Osteoblast (primary cell): ENCODE results near the gene LY6G6D. TPM values are rescaled to one million over a fixed set of nuclear protein-coding genes. Genes with fewer than 3 reads are reported as not detected.

Experiments used
- DNase-seq: peaks from one replicate; pipeline ENCODE4 v3.0.0; 2011; ENCODE audit warnings: low spot score, mixed read lengths; ENCODE audit not compliant: insufficient read length; ENCODE audit errors: missing footprints
- H2AFZ ChIP-seq: 2 replicates; pipeline ENCODE4 v1.6.0; 2011; ENCODE audit warnings: mild to moderate bottlenecking, low read length
- H3K27ac ChIP-seq: 2 replicates; pipeline ENCODE4 v1.5.1; 2011; ENCODE audit warnings: mild to moderate bottlenecking, low read depth, low read length, moderate library complexity
- H3K27me3 ChIP-seq: 2 replicates; pipeline ENCODE4 v1.6.0; 2012; ENCODE audit warnings: mild to moderate bottlenecking, control low read depth, inconsistent platforms, low read length, moderate library complexity; ENCODE audit not compliant: insufficient read depth
- H3K36me3 ChIP-seq: 2 replicates; pipeline ENCODE4 v1.5.1; 2011; ENCODE audit warnings: mild to moderate bottlenecking, low read length, control low read depth, moderate library complexity; ENCODE audit not compliant: insufficient read depth
- H3K4me1 ChIP-seq: 2 replicates; pipeline ENCODE4 v1.5.1; 2011; ENCODE audit warnings: mild to moderate bottlenecking, low read length, control low read depth, moderate library complexity; ENCODE audit not compliant: insufficient read depth
- H3K4me2 ChIP-seq: 2 replicates; pipeline ENCODE4 v1.6.0; 2011; ENCODE audit warnings: mild to moderate bottlenecking, low read length; ENCODE audit not compliant: insufficient read depth
- H3K4me3 ChIP-seq: fragments of 200-600 bp; sonication (generic); 3 replicates; pipeline ENCODE4 v1.5.1; 2012; ENCODE audit warnings: mild to moderate bottlenecking, low read length, inconsistent platforms; ENCODE audit not compliant: insufficient read depth
- H3K79me2 ChIP-seq: 2 replicates; pipeline ENCODE4 v1.6.0; 2012; ENCODE audit warnings: mild to moderate bottlenecking, low read length, control low read depth, inconsistent platforms; ENCODE audit not compliant: insufficient read depth
- H3K9me3 ChIP-seq: 2 replicates; pipeline ENCODE4 v1.5.1; 2011; ENCODE audit warnings: low read depth, low read length, control low read depth
- H4K20me1 ChIP-seq: 2 replicates; pipeline ENCODE4 v1.6.0; 2012; ENCODE audit warnings: mild to moderate bottlenecking, low read length, control low read depth; ENCODE audit not compliant: insufficient read depth
- CTCF ChIP-seq: IDR thresholded peaks from 2 replicates; pipeline ENCODE4 v1.5.1; 2011; ENCODE audit warnings: mild to moderate bottlenecking, low read depth, low read length, moderate library complexity; ENCODE audit errors: extremely low read depth
- total RNA-seq: library from RNA; depleted of rRNA; stranded (reverse); fragments of >200 nt; gene quantifications from 2 replicates; pipeline ENCODE4 v1.2.3, GENCODE V29; 2012

Gene LY6G6D
- total RNA-seq, 1 donor: not detected

- peak; percentile 66 for DNase-seq
- Histone ChIP-seq H3K4me1 (peaks cover 17% of the 10 kb centered on the region), H3K4me3 (no peak overlapping the region), H3K9me3 (no peaks in the 10 kb centered on the region), H3K79me2 (no peaks in the 10 kb centered on the region), H4K20me1 (no peaks in the 10 kb centered on the region), H3K27ac (no peak overlapping the region), H2AFZ (peak overlapping the region; percentile 35), H3K27me3 (no peaks in the 10 kb centered on the region), H3K36me3 (peaks cover 12% of the 10 kb centered on the region), H3K4me2 (no peak overlapping the region)
- no peak for TF ChIP-seq CTCF
Measured at GRCh38 chr6:31750411-31751022, 35.4 kb downstream of the LY6G6D start.

- peaks cover 12% of the 10 kb centered on the region for H3K4me1 ChIP-seq
- no peaks in the 10 kb centered on the region for H3K27me3 ChIP-seq
- H3K36me3 ChIP-seq: peaks cover 7% of the 10 kb centered on the region
- no peaks in the 10 kb centered on the region for H3K79me2 ChIP-seq
- peak overlapping the region; percentile 74 for H3K4me2 ChIP-seq
- peak overlapping the region; percentile 71 for H3K27ac ChIP-seq
- DNase-seq: peak; percentile 86
- no peaks in the 10 kb centered on the region for H4K20me1 ChIP-seq
- H2AFZ ChIP-seq: no peak overlapping the region
- peak overlapping the region; percentile 20 for H3K4me3 ChIP-seq
- H3K9me3 ChIP-seq: no peaks in the 10 kb centered on the region
- TF ChIP-seq CTCF: no peak
Measured at GRCh38 chr6:31752739-31753319, 37.7 kb downstream of the LY6G6D start.

- H3K4me3 ChIP-seq: no peak overlapping the region
- H3K27ac ChIP-seq: no peak overlapping the region
- DNase-seq: no peak
- H4K20me1 ChIP-seq: no peaks in the 10 kb centered on the region
- TF ChIP-seq CTCF: no peak
- no peak overlapping the region for H2AFZ ChIP-seq
- no peaks in the 10 kb centered on the region for H3K79me2 ChIP-seq
- H3K27me3 ChIP-seq: no peaks in the 10 kb centered on the region
- no peak overlapping the region for H3K4me2 ChIP-seq
- H3K36me3 ChIP-seq: peaks cover 25% of the 10 kb centered on the region
- no peaks in the 10 kb centered on the region for H3K9me3 ChIP-seq
- peaks cover 1% of the 10 kb centered on the region for H3K4me1 ChIP-seq
Measured at GRCh38 chr6:31758281-31758680, 43.1 kb downstream of the LY6G6D start.

- no peaks in the 10 kb centered on the region for H3K4me1 ChIP-seq
- no peaks in the 10 kb centered on the region for H3K27me3 ChIP-seq
- no peak overlapping the region for H3K4me2 ChIP-seq
- peak; percentile 18 for DNase-seq
- no peaks in the 10 kb centered on the region for H4K20me1 ChIP-seq
- H3K4me3 ChIP-seq: no peak overlapping the region
- TF ChIP-seq CTCF: no peak
- H3K36me3 ChIP-seq: peaks cover 25% of the 10 kb centered on the region
- H2AFZ ChIP-seq: no peak overlapping the region
- no peaks in the 10 kb centered on the region for H3K9me3 ChIP-seq
- no peak overlapping the region for H3K27ac ChIP-seq
- H3K79me2 ChIP-seq: no peaks in the 10 kb centered on the region
Measured at GRCh38 chr6:31760790-31761189, 45.6 kb downstream of the LY6G6D start.
